GM23248 (cell line): Measurements from ENCODE around the gene TXNDC16. TPM values are rescaled to one million over a fixed set of nuclear protein-coding genes. Genes with fewer than 3 reads are reported as not detected.

Source experiments
- DNase-seq: peaks from one replicate; pipeline ENCODE4 v3.0.0-alpha.2; 2015
- H2AFZ ChIP-seq: fragments of 200-600 bp; sonication (generic); 2 replicates; pipeline ENCODE4 v1.6.1; 2016; ENCODE audit warnings: antibody characterized with exemption
- H3F3A ChIP-seq: fragments of 200-600 bp; sonication (generic); 2 replicates; pipeline ENCODE4 v1.6.1; 2016; ENCODE audit warnings: mild to moderate bottlenecking, antibody characterized with exemption, mixed run types; ENCODE audit not compliant: insufficient read depth
- H3K27ac ChIP-seq: fragments of 200-600 bp; sonication (generic); 2 replicates; pipeline ENCODE4 v1.5.1; 2016; ENCODE audit warnings: mild to moderate bottlenecking
- H3K27me3 ChIP-seq: fragments of 200-600 bp; sonication (generic); replicated peaks from 2 replicates; pipeline ENCODE4 v1.6.1; 2016; ENCODE audit warnings: mild to moderate bottlenecking; ENCODE audit not compliant: insufficient read depth
- H3K36me3 ChIP-seq: fragments of 200-600 bp; sonication (generic); 2 replicates; pipeline ENCODE4 v1.6.1; 2016; ENCODE audit warnings: low read depth, mild to moderate bottlenecking
- H3K4me1 ChIP-seq: fragments of 200-600 bp; sonication (generic); 2 replicates; pipeline ENCODE4 v1.6.1; 2016; ENCODE audit warnings: mild to moderate bottlenecking; ENCODE audit not compliant: insufficient read depth
- H3K4me2 ChIP-seq: fragments of 200-600 bp; sonication (generic); one replicate; pipeline ENCODE4 v1.6.1; 2016; ENCODE audit warnings: mild to moderate bottlenecking; ENCODE audit not compliant: unreplicated experiment
- H3K4me3 ChIP-seq: fragments of 200-600 bp; sonication (generic); 2 replicates; pipeline ENCODE4 v1.5.1; 2016; ENCODE audit warnings: mild to moderate bottlenecking
- H3K79me2 ChIP-seq: fragments of 200-600 bp; sonication (generic); 2 replicates; pipeline ENCODE4 v1.6.1; 2016; ENCODE audit warnings: mild to moderate bottlenecking; ENCODE audit not compliant: insufficient read depth
- H3K9ac ChIP-seq: fragments of 200-600 bp; sonication (generic); 2 replicates; pipeline ENCODE4 v1.6.1; 2016; ENCODE audit warnings: mild to moderate bottlenecking
- H3K9me2 ChIP-seq: fragments of 200-600 bp; sonication (generic); 2 replicates; pipeline ENCODE4 v1.6.1; 2016; ENCODE audit warnings: mixed run types, mild to moderate bottlenecking, moderate library complexity; ENCODE audit not compliant: insufficient read depth
- H3K9me3 ChIP-seq: fragments of 200-600 bp; sonication (generic); one replicate; pipeline ENCODE4 v1.6.1; 2017; ENCODE audit warnings: low read depth
- H4K20me1 ChIP-seq: fragments of 200-600 bp; sonication (generic); 2 replicates; pipeline ENCODE4 v1.6.0; 2016; ENCODE audit not compliant: insufficient read depth
- EZH2 ChIP-seq: fragments of 200-600 bp; sonication (generic); IDR thresholded peaks from 2 replicates; pipeline ENCODE4 v1.6.1; 2018; ENCODE audit warnings: antibody characterized with exemption, mild to moderate bottlenecking; ENCODE audit not compliant: insufficient read depth, poor library complexity, severe bottlenecking
- EZH2phosphoT487 ChIP-seq: fragments of 200-600 bp; sonication (generic); IDR thresholded peaks from 2 replicates; pipeline ENCODE4 v1.6.1; 2018; ENCODE audit warnings: antibody characterized with exemption, moderate library complexity, mild to moderate bottlenecking, low read depth; ENCODE audit not compliant: insufficient read depth
- WGBS, 2 experiments: methylation state at CpG; one replicate each; pipeline ENCODE4 v1.1.6; 2015 to 2017; ENCODE audit warnings: low lambda C conversion rate in 2 of 2, low coverage in 1 of 2; ENCODE audit errors: missing lambda C conversion rate in 2 of 2; 5-methylcytosine and 5-hydroxymethylcytosine counted together
- in situ Hi-C: fragments of 300-500 bp; cut with MboI; formaldehyde crosslinking; loops from 2 replicates; pipeline ENCODE4 v1.15.0; 2020
- polyA plus RNA-seq: library from polyadenylated mRNA; unstranded; fragments of >200 nt; fragmentation: Nextera tagmentation; extraction: Ambion mirVana; gene quantifications from 2 replicates; pipeline ENCODE4 v1.2.1, GENCODE V29; 2016
- total RNA-seq: library from RNA; depleted of rRNA; stranded (reverse); fragments of >200 nt; shearing (Covaris generic); gene quantifications from 2 replicates; pipeline ENCODE4 v1.2.3, GENCODE V29; 2014

The TXNDC16 gene
- total and polyA plus RNA-seq, 2 experiments from 2014 or later, result 2.4 to 2.5 TPM

GRCh38 chr14:52514046-52514811, 38.1 kb downstream of the TXNDC16 start:
- Histone ChIP-seq H3K36me3 (no peaks in the 10 kb centered on the region), H3F3A (no peaks in the 10 kb centered on the region), H3K9ac (no peak overlapping the region), H3K4me2 (no peak overlapping the region), H3K4me1 (no peaks in the 10 kb centered on the region), H2AFZ (no peak overlapping the region), H3K79me2 (no peaks in the 10 kb centered on the region), H3K9me2 (no peaks in the 10 kb centered on the region), H3K27me3 (no peaks in the 10 kb centered on the region), H4K20me1 (no peaks in the 10 kb centered on the region), H3K9me3 (no peaks in the 10 kb centered on the region), H3K27ac (no peak overlapping the region), H3K4me3 (no peak overlapping the region)
- TF ChIP-seq EZH2phosphoT487 (no peak), EZH2 (no peak)
- in situ Hi-C loops, result no loop called here
- no peak for DNase-seq
- 66 to 72% methylated on average over 4 of the region's 4 CpGs for WGBS, 2 experiments

GRCh38 chr14:52513249-52513648, 39.1 kb downstream of the TXNDC16 start:
- WGBS, 2 experiments, result 94 to 100% methylated on average over 1 of the region's 1 CpG
- in situ Hi-C loops, result no loop called here
- no peaks in the 10 kb centered on the region for H3K36me3 ChIP-seq
- no peaks in the 10 kb centered on the region for H3K27me3 ChIP-seq
- no peaks in the 10 kb centered on the region for H3K9me2 ChIP-seq
- H3F3A ChIP-seq, result no peaks in the 10 kb centered on the region
- H3K9me3 ChIP-seq, result no peaks in the 10 kb centered on the region
- no peaks in the 10 kb centered on the region for H4K20me1 ChIP-seq
- H2AFZ ChIP-seq, result no peak overlapping the region
- H3K79me2 ChIP-seq, result no peaks in the 10 kb centered on the region
- TF ChIP-seq EZH2phosphoT487 (no peak), EZH2 (no peak)
- no peak overlapping the region for H3K27ac ChIP-seq
- no peak overlapping the region for H3K4me2 ChIP-seq
- H3K4me3 ChIP-seq, result no peak overlapping the region
- no peak overlapping the region for H3K9ac ChIP-seq
- DNase-seq, result peak; percentile 1
- H3K4me1 ChIP-seq, result no peaks in the 10 kb centered on the region

- Histone ChIP-seq H3F3A (no peaks in the 10 kb centered on the region), H3K4me2 (no peak overlapping the region), H3K4me3 (no peak overlapping the region), H3K36me3 (no peaks in the 10 kb centered on the region), H3K9me2 (no peaks in the 10 kb centered on the region), H3K27ac (no peak overlapping the region), H3K27me3 (no peaks in the 10 kb centered on the region), H4K20me1 (no peaks in the 10 kb centered on the region), H3K9ac (no peak overlapping the region), H2AFZ (no peak overlapping the region), H3K9me3 (no peaks in the 10 kb centered on the region), H3K79me2 (no peaks in the 10 kb centered on the region), H3K4me1 (no peaks in the 10 kb centered on the region)
- in situ Hi-C loops, result no loop called here
- 73 to 77% methylated on average over 1 of the region's 1 CpG for WGBS, 2 experiments
- DNase-seq, result peak; percentile 7
- TF ChIP-seq EZH2 (no peak), EZH2phosphoT487 (no peak)
These were observed 57.9 kb downstream of the TXNDC16 start for GRCh38 chr14:52494444-52494843.

- DNase-seq, result peak; percentile 4
- no peaks in the 10 kb centered on the region for H3K9me3 ChIP-seq
- H3K79me2 ChIP-seq, result no peaks in the 10 kb centered on the region
- H3K4me3 ChIP-seq, result no peak overlapping the region
- no peak overlapping the region for H3K27ac ChIP-seq
- WGBS, 2 experiments, result 75 to 80% methylated on average over 4 of the region's 4 CpGs
- H3K4me2 ChIP-seq, result no peak overlapping the region
- no peaks in the 10 kb centered on the region for H4K20me1 ChIP-seq
- no peaks in the 10 kb centered on the region for H3K36me3 ChIP-seq
- no peaks in the 10 kb centered on the region for H3K27me3 ChIP-seq
- no peak for TF ChIP-seq EZH2
- no peaks in the 10 kb centered on the region for H3K4me1 ChIP-seq
- H3K9ac ChIP-seq, result no peak overlapping the region
- H2AFZ ChIP-seq, result no peak overlapping the region
- no peaks in the 10 kb centered on the region for H3F3A ChIP-seq
- H3K9me2 ChIP-seq, result no peaks in the 10 kb centered on the region
- in situ Hi-C loops, result no loop called here
These were observed 66.8 kb downstream of the TXNDC16 start for GRCh38 chr14:52485350-52485960.
